ENCODE measurements around the gene THRA.
A peak's percentile ranks its signal among the peaks of the same experiment; 100 is the strongest.

THRA gene, protein sequence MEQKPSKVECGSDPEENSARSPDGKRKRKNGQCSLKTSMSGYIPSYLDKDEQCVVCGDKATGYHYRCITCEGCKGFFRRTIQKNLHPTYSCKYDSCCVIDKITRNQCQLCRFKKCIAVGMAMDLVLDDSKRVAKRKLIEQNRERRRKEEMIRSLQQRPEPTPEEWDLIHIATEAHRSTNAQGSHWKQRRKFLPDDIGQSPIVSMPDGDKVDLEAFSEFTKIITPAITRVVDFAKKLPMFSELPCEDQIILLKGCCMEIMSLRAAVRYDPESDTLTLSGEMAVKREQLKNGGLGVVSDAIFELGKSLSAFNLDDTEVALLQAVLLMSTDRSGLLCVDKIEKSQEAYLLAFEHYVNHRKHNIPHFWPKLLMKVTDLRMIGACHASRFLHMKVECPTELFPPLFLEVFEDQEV
- 28.8 to 31.2 reads per million in 2 donors for total RNA-seq

DNA sequence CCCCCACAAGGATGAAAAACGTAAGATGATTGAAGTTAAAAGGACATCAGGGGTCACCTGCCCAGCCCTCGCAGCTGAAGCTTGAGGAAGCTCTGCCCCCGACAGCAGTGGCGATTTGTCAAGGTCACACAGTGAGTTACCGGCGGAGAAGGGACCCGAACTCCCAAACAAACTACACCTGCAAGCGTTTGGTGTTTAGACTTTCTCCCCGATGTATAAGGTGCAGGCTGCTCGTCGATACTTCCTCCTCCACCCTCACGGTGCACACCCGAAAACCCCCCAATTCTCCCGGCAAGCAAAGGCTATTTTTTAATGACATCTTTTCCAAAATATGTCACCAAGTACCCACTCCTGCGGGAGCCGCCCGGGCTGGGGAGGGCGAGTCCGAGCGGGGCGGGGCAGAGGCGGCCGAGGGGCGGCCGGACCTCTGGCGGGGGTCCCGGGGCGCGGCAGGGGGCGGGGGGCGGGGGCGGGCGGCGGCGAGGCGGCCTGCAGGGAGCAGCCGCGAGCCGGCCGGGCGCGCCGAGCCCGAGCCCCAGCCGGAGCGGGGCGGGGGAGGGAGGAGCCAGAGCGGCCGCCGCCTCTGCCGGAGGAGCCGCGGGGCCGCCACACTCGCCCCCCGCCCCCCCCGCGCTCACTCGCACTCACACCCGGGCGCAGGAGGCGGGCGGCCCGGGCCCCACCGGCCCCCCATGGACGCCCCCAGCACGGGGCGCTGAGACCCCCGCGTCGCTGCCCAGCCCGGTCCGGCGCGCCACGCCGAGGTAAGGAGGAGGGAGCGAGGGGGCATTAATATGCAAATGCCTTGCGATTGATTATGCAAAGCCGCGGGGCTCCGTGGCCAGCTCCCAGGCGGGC, at the start of gene THRA:
Gene THRA (plus strand): TSS at position 637 of the 858 bp plus-strand sequence. CDS start 11,524 bp downstream, outside the sequence.
- peak; percentile 51 to 77 (median 60) for DNase-seq

DNA sequence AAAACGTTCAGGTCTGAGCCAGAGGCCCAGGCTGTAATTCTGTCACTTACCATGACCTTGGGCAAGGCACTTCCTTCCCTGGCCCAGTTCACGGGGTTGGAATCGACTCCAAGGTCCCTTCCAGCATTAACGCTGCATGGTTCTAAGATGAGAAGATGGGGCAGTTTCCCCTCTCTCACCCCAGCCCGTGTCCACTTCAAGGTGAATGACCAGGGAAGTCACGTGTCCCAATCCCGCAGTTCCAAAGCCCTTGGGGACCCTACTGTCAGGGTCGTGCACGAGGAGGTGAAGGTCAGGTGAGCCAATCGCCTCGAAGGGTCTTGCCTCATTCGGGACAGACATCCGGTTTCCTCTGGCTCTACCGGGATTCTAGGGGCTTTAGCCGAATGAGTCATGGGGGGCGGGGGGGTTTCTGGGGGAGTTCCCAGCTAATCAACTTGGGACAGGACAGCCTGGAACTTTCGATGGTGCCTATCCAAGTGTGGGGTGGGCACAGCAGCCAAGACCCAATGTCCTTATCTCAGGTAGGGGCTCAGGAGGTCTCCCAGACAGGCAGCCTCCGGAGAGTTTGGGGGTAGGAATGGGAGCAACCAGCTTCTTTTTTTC, 48.3 kb upstream of the THRA start:
- no peak for DNase-seq

DNA sequence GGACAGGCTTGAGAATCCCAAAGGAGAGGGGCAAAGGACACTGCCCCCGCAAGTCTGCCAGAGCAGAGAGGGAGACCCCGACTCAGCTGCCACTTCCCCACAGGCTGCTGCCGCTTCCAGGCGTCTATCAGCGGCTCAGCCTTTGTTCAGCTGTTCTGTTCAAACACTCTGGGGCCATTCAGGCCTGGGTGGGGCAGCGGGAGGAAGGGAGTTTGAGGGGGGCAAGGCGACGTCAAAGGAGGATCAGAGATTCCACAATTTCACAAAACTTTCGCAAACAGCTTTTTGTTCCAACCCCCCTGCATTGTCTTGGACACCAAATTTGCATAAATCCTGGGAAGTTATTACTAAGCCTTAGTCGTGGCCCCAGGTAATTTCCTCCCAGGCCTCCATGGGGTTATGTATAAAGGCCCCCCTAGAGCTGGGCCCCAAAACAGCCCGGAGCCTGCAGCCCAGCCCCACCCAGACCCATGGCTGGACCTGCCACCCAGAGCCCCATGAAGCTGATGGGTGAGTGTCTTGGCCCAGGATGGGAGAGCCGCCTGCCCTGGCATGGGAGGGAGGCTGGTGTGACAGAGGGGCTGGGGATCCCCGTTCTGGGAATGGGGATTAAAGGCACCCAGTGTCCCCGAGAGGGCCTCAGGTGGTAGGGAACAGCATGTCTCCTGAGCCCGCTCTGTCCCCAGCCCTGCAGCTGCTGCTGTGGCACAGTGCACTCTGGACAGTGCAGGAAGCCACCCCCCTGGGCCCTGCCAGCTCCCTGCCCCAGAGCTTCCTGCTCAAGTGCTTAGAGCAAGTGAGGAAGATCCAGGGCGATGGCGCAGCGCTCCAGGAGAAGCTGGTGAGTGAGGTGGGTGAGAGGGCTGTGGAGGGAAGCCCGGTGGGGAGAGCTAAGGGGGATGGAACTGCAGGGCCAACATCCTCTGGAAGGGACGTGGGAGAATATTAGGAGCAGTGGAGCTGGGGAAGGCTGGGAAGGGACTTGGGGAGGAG, 47.5 kb upstream of the THRA start, which contains the start of gene CSF3:
Gene CSF3 (plus strand): TSS at position 436 of the 993 bp plus-strand sequence. CDS start 35 bp downstream, at position 471.
- no peak for DNase-seq

DNA sequence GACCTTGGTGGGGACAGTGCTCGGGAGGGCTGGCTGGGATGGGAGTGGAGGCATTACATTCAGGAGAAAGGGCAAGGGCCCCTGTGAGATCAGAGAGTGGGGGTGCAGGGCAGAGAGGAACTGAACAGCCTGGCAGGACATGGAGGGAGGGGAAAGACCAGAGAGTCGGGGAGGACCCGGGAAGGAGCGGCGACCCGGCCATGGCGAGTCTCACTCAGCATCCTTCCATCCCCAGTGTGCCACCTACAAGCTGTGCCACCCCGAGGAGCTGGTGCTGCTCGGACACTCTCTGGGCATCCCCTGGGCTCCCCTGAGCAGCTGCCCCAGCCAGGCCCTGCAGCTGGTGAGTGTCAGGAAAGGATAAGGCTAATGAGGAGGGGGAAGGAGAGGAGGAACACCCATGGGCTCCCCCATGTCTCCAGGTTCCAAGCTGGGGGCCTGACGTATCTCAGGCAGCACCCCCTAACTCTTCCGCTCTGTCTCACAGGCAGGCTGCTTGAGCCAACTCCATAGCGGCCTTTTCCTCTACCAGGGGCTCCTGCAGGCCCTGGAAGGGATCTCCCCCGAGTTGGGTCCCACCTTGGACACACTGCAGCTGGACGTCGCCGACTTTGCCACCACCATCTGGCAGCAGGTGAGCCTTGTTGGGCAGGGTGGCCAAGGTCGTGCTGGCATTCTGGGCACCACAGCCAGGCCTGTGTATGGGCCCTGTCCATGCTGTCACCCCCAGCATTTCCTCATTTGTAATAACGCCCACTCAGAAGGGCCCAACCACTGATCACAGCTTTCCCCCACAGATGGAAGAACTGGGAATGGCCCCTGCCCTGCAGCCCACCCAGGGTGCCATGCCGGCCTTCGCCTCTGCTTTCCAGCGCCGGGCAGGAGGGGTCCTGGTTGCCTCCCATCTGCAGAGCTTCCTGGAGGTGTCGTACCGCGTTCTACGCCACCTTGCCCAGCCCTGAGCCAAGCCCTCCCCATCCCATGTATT, 46.5 kb upstream of the THRA start:
- no peak for DNase-seq

DNA sequence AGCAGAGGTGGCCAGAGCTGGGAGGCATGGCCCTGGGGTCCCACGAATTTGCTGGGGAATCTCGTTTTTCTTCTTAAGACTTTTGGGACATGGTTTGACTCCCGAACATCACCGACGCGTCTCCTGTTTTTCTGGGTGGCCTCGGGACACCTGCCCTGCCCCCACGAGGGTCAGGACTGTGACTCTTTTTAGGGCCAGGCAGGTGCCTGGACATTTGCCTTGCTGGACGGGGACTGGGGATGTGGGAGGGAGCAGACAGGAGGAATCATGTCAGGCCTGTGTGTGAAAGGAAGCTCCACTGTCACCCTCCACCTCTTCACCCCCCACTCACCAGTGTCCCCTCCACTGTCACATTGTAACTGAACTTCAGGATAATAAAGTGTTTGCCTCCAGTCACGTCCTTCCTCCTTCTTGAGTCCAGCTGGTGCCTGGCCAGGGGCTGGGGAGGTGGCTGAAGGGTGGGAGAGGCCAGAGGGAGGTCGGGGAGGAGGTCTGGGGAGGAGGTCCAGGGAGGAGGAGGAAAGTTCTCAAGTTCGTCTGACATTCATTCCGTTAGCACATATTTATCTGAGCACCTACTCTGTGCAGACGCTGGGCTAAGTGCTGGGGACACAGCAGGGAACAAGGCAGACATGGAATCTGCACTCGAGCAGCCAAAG, 45.2 kb upstream of the THRA start:
- DNase-seq: no peak

DNA sequence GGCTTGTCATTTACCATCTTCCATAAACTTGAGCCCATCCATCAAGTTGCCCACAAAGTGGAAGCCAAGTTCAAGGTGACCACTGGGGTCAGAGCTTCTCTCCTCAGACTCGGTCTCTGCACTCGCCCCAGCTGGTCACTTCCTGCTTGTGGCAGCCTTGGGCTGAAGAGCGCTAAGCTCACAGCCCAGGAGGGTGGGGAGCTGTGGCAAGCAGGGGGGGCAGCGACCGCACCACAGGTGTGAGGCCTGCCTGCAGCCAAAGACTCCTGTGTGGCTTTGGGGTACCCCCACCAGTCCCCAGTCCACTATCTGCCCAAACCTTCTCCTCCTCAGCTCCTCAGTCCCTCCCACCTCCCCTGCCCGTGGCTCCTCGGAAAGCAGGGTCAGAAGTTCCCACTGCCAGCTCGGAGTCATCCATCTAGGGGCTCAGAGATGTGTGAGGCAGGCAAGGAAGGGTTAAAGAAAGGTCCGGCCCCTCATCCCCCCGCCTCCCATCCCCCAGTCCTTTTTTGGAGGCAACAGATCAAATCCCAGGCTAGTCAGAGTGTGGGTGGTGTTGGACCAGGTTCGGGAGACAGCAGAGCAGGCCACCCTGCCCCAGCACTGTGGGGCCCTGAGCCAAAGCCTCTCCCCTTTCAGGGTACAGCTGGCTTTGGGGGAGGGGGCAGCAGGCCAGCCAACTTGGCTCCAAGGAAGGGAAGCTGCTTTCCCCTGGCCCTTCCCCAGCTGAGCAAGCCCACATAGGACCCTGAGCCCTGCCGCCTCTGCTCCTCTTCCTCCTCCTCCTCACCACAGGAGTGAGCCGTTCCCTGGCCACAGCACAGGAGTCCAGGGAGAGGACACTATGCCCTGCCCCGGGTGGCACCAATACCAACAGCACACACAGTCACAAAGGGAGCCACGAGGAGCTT, 44.3 kb upstream of the THRA start:
- DNase-seq: no peak

DNA sequence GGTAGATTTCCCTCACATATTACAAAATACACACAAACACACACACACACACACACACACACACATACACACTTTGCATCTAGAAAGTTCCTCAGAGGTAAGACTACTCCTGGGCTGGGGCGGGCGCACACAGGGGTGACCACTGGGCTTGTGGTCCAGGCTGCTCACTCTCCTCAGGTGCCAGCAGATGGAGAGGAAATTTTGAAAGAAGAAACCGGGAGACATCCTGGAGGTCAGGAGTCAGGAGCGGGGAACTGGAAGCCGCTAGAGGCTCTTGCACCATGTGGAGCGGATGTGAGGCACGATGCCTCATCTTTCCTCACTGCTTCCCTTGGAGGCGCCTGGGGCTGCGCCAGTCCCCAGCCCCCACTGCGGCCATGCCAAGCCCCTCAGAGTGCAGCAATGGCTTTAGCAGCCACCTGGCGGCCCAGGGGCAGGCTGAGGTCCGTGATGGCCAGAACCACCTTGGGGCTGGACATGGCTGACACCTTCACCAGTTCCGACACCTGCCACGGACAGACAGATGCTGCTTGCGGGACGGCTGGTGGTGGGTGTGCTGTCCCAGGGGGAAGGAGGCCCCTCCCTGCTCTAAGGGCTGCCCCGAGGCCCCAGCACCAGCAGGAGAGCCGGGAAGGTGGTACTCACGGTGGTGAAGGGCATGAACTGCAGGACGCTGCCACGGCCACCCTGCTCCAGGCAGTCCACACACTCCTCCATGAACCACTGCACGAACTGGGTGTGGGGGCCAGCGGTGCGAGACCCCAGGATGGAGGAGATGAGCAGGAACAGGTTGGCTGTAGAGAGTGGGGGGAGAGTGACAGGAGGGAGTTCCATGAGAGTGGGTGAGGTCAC, 43.4 kb upstream of the THRA start:
- no peak for DNase-seq

DNA sequence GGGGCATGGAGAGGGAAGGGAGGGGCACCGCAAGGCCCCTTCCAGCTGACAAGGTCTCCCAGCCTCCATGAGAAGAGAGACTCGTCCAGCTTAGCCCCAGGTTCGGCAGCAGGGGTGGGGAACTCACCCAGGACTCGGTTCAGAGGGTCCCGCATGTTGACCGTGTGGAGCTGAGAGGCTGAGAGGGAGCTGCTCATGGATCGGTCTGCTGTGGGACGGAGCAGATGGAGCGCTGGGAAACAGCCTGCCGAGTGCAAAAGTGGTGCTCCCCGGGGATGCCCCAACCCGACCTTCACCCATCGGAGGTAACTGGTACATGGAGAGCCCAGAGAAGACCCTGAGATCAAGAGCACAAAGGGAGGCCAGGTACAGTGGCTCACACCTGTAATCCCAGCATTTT, 42.6 kb upstream of the THRA start:
- no peak for DNase-seq

DNA sequence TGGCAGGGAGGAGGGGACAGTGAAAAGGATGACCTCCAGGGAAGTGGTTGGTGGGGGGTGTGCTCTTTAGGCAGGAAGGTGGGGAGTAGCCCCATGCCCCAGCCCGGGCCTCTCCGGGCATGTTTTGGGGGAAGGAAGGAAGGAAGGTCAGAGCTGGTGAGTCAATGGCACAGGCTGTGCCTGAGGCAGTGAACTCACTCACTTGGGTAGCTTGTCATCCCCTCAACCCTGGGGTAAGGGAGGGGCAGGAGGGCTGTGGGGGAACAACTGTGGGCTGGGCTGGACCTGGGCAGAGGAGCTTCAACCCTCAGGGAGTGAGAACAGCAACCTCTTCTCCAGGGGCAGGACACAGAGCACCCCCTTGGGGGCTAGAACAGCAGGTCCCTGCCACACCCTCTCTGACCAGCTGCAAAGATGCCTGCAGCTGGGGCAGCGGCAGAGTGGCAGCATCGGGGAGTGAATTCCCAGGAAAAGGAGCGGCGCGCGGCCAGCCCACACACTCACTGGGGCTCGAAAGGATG, 41.3 kb upstream of the THRA start:
- DNase-seq: no peak

DNA sequence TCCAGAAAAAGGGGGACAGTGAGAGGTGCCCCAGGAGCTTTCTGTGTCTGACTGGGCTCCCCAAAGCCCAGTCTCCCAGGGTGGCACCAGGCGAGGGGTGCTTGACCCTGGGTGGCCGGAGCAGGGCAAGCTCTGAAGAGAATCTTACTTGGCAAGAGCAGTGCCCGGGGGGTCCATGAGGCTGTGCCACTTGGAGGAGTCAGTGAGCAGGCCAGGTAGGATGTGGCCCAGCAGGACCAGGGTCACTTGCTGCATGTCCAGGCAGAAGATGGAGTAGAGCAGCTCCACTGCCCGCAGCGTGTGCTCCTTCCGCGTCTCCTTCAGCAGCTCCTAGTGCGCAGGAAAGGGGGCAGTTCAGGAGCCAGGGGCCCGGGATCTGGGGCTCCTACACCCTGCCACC, 40.3 kb upstream of the THRA start:
- DNase-seq: no peak

DNA sequence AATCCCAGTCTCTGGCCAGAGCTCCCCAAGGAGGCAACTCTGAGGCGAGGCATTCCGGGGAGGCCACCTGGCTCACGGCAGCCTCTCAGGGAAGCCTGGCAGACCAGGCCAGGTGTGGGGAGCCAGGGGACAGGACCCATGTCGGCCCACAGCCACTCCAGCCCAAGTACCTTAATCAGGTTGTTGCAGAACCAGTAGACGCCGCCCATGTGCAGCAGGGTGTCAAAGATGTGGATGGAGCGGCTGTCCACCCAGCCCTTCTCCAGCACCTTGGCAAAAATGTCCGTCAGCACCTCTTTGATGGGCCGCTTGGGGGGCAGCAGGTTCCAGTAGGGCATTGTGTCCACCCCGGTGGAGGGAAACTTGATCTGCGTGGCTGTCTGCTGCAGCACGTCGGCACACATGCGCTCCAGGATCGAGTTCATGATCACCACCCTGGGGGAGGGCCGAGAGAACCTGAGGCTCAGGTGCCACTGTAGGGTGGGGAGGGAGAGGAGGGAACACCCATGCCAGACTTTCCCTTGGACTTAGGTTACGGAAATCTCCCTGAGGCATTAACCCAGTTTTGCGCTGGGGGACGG, 39.7 kb upstream of the THRA start:
- no peak for DNase-seq

DNA sequence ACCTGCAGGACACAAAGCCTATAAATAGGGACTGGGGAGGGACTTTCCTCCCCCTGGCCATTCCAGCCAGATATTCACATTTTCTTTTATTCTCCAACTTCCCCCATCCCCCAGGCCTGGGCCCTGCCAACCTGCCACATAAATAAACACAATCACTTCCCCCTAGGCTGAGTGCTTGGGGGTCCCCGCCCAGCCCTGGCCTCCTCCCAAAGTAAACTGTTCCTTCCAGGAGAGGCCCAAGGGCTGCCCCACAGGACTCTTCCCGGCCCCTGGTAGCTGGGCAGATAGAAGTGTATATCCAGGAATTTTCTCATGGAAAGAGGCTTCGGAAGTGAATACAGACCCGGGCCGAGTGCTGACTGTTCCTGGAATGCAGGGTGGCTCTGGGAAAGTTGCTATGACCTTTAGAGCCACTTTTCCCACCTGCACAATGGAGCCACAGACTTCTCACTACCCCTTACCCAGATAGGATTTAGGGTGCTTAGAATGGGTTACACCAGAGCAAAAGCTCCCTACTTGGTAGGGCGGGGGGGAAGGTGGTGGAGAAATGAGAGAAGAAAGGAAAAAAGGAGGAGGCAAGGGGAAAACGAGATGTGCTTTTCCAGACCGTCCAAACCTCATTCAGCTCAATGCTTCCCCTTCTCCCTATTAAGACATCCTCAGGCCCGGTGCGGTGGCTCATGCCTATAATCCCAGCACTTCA, 39.0 kb upstream of the THRA start:
- no peak for DNase-seq

DNA sequence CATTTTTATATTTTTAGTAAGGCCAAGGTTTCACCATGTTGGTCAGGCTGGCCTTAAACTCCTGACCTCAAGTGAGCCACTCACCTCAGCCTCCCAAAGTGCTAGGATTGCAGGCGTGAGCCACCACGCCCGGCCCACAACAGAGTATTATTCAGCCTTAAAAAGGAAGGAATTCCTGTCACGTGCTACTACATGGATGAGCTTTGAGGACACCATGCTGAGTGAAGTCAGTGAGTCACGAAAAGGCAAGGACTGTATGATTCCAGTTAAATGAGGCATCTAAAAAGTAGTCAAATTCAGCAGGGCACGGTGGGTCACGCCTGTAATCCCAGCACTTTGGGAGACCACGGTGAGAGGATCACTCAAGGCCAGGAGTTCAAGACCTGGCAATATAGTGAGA, 37.9 kb upstream of the THRA start:
- no peak for DNase-seq

DNA sequence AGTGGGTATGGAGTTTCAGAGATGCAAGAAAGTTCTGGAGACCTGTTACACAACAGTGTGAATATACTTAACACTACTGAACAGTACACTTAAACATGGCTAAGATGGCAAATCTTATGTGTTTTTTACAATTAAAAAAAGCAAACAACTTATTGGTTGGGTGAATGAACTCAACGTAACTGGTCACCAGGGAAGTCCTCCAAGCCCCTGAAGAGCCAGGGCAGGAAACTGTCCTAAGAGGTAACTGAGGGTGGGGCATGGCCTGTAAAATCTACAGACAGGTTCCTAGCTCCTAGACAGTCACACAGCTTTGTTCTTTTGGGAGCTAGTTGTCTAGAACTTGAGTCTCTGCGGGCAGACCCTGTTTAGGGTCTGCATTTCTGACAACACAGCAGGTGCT, 37.2 kb upstream of the THRA start:
- peak in 1 of 5 experiments; percentile 45 for DNase-seq

DNA sequence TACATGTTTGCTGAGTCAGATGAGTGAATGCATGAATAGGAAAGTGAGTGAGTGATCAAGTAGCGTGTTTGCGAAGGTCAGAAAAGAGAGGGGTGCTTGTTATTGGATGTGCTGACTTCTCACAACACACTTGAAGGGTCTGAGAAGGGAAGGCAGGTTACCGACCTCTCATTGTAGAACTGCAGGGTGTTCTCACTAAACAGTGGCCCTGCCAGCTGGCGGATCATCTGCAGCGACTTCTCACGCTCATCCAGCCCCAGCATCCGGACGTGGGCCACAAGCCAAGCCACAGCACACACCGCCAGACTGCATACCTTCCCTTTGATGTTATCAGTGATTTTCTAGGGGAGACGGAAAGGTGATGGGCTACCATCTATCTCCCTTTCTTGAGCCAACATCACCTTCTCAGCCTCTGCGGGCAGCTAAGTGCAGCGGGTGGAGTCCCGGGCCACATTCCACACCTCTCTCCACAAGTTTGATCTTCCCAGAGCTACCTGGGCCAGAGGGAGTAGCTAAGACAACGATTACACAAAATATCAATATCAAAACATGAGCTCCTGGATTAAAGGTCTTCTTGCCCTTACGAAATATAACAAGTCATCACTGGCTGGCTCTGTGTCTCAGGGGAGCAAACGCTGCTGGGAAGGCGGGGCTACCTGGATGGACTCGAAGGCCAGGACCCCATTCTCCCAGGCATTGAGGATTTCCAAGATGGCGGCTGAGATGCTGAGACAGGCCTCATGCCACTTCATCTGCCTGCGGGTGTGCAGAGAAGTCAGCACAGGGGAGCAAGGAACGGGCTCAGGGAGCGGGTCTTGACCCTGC, 36.6 kb upstream of the THRA start:
- DNase-seq: peak in 2 of 5 experiments; percentile 30 to 83
